ENCODE data around the gene ERC2. TPM values are rescaled to one million over a fixed set of nuclear protein-coding genes. Genes with fewer than 3 reads are reported as not detected.

ERC2 gene
- polyA plus RNA-seq, 1 experiment = 0.07 TPM

DNA sequence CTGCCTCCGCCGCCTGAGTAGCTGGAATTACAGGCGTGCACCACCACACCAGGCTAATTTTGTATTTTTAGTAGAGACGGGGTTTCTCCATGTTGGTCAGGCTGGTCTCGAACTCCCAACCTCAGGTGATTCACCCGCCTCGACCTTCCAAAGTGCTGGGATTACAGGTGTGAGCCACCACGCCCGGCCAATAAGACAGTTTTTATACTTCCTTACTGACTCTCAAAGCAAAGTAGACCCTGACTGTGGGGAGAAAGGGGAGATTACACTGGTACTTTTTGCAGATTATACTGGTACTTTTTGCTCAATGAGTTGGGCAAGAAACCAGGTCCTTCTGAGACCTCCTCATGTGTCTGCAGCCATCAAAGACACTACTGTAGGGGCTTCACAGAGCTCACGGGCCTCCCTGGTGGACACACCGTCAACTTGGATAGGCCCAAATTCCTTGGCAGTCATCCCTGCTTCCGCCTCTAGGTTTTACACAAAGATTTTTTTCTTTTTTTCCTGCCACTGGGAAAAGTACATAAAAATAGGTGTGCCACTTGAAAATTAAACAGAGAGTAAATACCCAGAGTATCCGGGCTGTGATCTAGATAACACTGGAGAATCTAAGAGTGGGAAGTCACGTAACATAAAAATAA is 837.9 kb downstream of the ERC2 start:
- DNase-seq (ENCODE audit: low read depth, low spot score) = no peak
- CTCF ChIA-PET = no interaction called here
- Histone ChIP-seq H3K27me3 (ENCODE audit: control insufficient read depth, insufficient read depth, low read length) (no peaks in the 10 kb centered on the region), H3K4me3 (ENCODE audit: low read depth, low read length) (no peak overlapping the region), H3K27ac (ENCODE audit: low read depth, low read length) (no peak overlapping the region), H3K9me3 (ENCODE audit: control insufficient read depth, insufficient read depth, low read length) (no peaks in the 10 kb centered on the region)
- POLR2A ChIA-PET = no interaction called here
- TF ChIP-seq, protein P1, sequence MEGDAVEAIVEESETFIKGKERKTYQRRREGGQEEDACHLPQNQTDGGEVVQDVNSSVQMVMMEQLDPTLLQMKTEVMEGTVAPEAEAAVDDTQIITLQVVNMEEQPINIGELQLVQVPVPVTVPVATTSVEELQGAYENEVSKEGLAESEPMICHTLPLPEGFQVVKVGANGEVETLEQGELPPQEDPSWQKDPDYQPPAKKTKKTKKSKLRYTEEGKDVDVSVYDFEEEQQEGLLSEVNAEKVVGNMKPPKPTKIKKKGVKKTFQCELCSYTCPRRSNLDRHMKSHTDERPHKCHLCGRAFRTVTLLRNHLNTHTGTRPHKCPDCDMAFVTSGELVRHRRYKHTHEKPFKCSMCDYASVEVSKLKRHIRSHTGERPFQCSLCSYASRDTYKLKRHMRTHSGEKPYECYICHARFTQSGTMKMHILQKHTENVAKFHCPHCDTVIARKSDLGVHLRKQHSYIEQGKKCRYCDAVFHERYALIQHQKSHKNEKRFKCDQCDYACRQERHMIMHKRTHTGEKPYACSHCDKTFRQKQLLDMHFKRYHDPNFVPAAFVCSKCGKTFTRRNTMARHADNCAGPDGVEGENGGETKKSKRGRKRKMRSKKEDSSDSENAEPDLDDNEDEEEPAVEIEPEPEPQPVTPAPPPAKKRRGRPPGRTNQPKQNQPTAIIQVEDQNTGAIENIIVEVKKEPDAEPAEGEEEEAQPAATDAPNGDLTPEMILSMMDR (IDR thresholded peaks at IDR 0.05; ENCODE audit: low read depth, low read length) = no peak

DNA sequence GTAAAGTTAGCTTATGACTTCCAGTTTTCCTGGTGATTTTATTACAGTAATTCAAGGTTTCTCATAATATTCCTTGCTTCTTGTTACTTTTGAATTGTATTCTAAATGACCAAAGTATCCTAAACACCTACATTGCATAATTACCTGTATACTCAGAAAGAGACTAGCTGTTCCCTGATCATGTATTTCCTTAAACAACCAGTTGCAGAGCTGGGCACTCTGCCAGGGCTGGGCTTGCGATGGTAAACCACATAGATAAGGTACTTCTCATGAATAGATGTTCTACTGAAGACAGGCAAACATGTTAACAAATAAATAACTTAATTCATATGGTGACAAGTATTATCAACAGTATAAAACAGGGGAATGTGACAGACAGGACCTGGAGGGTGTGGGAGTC is 838.8 kb downstream of the ERC2 start:
- CTCF ChIA-PET = no interaction called here
- POLR2A ChIA-PET = no interaction called here

DNA sequence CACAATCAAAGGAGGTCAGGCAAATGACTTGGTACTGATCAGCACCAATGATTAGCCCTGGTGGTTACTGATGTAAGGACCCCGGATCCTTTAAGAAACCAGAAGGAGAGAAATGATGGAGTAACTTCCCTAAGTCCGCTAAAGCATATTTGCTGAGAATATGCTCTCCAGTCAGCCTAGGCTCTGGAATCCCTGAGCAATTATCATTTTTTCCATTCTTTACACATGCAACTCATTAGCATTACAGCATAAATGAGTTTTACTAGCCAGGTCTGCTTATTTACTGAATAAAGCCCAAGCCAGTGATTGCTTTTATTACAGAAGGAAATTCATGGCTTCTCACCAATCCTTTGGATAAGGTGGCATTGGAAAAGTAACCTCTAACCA is 842.0 kb downstream of the ERC2 start:
- POLR2A ChIA-PET = no interaction called here
- no peaks in the 10 kb centered on the region for H3K9me3 ChIP-seq (ENCODE audit: control insufficient read depth, insufficient read depth, low read length)
- no peak for DNase-seq (ENCODE audit: low read depth, low spot score)
- no peak overlapping the region for H3K4me3 ChIP-seq (ENCODE audit: low read depth, low read length)
- no peaks in the 10 kb centered on the region for H3K27me3 ChIP-seq (ENCODE audit: control insufficient read depth, insufficient read depth, low read length)
- TF ChIP-seq, protein P1 (IDR thresholded peaks at IDR 0.05; ENCODE audit: low read depth, low read length) = no peak
- CTCF ChIA-PET = no interaction called here
- no peak overlapping the region for H3K27ac ChIP-seq (ENCODE audit: low read depth, low read length)

More for the DNA sequence above, 838.8 kb downstream of the ERC2 start:
- Histone ChIP-seq H3K4me3 (ENCODE audit: low read depth, low read length) (no peak overlapping the region), H3K27me3 (ENCODE audit: control insufficient read depth, insufficient read depth, low read length) (no peaks in the 10 kb centered on the region), H3K9me3 (ENCODE audit: control insufficient read depth, insufficient read depth, low read length) (no peaks in the 10 kb centered on the region), H3K27ac (ENCODE audit: low read depth, low read length) (no peak overlapping the region)
- TF ChIP-seq, protein P1 (IDR thresholded peaks at IDR 0.05; ENCODE audit: low read depth, low read length) = no peak
- no peak for DNase-seq (ENCODE audit: low read depth, low spot score)

DNA sequence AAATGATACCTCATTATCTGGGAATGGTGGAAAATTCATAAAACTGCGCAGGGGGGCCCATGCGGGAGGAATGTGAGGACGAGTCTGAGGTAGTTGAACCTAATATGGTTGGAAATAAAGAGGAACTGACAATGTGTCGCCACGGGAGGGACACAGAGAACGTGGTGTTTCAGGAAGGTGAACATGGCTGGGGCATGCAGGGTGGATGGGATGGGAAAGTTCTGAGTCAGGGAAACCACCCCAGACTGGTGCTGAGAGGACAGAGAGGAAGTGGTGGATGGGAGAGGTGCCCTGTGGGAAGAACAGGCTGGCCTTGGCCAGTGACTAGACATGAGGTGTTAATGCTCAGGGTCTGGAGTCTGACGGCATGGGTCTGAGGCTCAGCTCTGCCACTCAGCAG is 844.0 kb downstream of the ERC2 start:
- no peak overlapping the region for H3K27ac ChIP-seq (ENCODE audit: low read depth, low read length)
- TF ChIP-seq, protein P1 (IDR thresholded peaks at IDR 0.05; ENCODE audit: low read depth, low read length) = no peak
- DNase-seq (ENCODE audit: low read depth, low spot score) = no peak
- no peak overlapping the region for H3K4me3 ChIP-seq (ENCODE audit: low read depth, low read length)
- POLR2A ChIA-PET = no interaction called here
- no peaks in the 10 kb centered on the region for H3K27me3 ChIP-seq (ENCODE audit: control insufficient read depth, insufficient read depth, low read length)
- no peaks in the 10 kb centered on the region for H3K9me3 ChIP-seq (ENCODE audit: control insufficient read depth, insufficient read depth, low read length)
- CTCF ChIA-PET = no interaction called here

DNA sequence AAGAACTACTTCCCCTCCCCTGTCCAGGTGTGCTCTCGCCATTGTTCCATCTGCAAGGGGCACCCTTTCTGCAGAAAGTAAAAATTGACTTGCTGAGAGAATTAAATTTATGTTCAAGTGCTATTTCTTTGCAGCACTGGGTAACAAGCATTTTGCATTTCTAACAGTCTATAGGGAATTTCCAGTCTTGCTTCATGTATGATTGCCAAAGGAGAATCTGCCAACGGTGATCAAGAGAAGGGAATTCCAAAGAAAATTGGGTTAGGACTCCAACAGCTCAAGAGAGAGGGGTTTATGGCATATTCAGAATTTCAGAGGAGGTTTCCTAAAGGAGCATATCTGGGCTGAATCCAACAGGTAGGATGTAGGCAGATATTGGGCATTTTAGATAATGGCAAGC is 844.5 kb downstream of the ERC2 start:
- no peaks in the 10 kb centered on the region for H3K9me3 ChIP-seq (ENCODE audit: control insufficient read depth, insufficient read depth, low read length)
- no peak overlapping the region for H3K4me3 ChIP-seq (ENCODE audit: low read depth, low read length)
- DNase-seq (ENCODE audit: low read depth, low spot score) = no peak
- TF ChIP-seq, protein P1 (IDR thresholded peaks at IDR 0.05; ENCODE audit: low read depth, low read length) = no peak
- CTCF ChIA-PET = no interaction called here
- no peak overlapping the region for H3K27ac ChIP-seq (ENCODE audit: low read depth, low read length)
- H3K27me3 ChIP-seq (ENCODE audit: control insufficient read depth, insufficient read depth, low read length) = no peaks in the 10 kb centered on the region
- POLR2A ChIA-PET = no interaction called here
